ENCODE measurements around the gene LINGO3.
"Not testable (repeated sequence)": the region's sequence is repeated elsewhere in the genome, so short reads cannot be mapped to it uniquely, and the experiment has no call there.

The LINGO3 gene

DNA sequence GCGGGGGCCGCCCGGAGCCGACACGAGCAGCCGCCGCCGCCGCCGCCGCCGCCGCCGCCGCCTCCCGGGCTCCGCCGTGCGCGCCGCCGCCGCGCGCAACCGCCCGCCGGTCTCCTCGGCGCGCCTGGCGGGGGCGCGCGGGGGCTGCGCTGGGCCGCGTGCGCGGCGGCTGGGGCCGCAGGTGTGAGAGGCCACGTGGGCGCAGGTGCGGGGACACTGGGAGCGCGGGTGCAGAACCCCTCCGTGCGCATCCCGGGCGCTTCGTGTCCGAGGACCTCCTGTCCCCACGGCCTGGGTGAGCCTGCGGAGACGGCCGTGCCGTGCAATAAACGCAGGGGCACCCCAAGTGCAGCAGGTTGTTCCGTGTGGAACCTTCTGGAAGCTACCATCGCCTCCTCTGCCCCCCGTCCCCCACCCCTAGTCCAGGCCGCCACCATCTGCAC lies at the start of gene LINGO3:
Gene LINGO3 (minus strand): TSS at position 41 of the 443 bp plus-strand sequence. CDS start 16,378 bp downstream, outside the sequence.
- DNase-seq (ENCODE audit: low read depth): no peak

DNA sequence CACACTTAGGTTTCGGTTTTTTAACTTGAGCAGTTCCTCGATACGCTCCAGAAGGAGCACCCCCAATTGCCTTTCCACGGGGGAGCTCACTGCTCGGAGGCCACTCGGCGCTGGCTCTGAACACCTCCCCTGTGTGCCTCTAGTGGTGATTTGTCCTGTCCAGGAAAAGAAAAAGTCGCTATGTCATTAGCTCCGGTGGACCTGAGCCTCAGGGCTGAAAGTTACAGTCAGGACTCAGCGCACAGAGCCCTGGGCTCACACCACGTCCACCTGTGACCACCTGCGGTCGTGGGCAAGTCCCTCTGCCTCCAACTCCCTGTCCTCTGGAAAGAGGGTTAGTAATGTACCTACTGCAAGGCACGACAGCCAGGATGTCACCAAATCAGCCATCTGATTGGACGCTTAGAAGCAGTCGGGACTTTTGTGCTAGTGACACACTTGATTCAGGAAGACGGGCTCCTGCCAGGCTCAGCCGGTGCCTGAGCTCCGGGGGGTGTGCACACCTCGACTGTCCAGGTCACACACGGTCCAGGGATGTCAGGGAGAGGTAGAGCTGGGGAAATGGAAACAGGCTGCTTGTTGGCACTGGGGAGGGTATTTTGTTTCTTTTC lies 48.2 kb upstream of the LINGO3 start:
- DNase-seq (ENCODE audit: low read depth): no peak

- no peak for DNase-seq (ENCODE audit: low read depth)
These were observed 47.4 kb upstream of the LINGO3 start for GRCh38 chr19:2355168-2356035.

DNA sequence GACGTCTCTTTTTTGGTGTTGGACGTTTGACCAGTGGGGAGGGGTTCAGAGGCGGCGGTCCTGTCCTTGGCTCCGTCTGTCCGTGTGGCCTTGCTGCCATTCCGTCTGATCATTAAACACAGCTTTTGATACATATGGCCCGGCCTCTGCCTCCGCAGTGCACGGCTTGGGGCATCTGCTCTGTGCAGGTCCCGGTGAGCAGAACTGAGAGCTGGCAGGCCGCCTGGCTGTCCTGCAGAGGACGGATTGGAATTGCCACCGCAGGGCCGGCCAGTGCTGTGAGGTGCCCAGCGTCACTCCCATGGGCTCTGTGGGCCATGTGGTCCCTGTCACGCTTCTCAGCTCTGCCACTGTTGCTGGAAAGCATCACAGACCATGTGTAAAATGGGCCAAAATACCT lies 46.7 kb upstream of the LINGO3 start:
- DNase-seq (ENCODE audit: low read depth): no peak

- no peak for DNase-seq (ENCODE audit: low read depth)
These were observed 46.1 kb upstream of the LINGO3 start for GRCh38 chr19:2353887-2354592.

DNA sequence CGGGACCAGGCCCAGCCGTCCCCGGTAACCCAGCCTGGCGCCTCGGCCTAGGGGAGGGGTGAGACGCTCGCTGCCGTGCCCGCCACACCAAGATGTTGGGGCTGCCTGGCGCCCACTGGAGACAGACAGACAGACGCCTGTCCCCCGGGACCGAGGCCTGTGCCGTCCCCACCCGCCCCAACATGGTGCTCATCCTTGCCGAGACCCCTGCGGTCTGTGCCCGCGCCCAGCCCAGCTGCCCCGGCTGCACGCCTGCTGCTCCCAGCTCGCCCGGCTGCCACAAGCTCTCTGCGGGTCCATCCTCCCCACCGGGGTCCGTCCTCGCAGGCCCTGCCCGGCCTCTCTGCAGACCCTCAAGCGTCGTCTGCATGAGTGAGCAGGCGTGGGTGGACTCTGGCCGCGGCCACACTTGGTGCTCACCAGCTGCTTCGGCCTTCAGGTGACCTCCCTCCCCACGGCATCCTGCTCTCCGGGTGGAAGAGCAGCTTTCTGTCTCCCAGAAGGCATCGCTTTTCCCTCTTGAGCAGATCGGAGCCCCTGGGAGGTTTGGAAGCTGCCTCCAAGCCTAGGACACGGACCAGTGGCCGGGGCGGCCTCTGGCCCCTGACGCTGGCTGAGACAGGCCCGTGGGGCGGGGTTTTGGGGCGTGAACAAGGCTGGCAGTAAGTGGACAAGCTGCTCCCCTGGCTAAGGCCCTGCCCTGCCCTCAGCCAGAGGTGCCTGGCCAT lies 45.4 kb upstream of the LINGO3 start:
- DNase-seq (ENCODE audit: low read depth): no peak

GRCh38 chr19:2352121-2352520 lies 44.2 kb upstream of the LINGO3 start:
- no peak for DNase-seq (ENCODE audit: low read depth)

GRCh38 chr19:2351591-2351990 lies 43.6 kb upstream of the LINGO3 start:
- no peak for DNase-seq (ENCODE audit: low read depth)

GRCh38 chr19:2350656-2351055 lies 42.7 kb upstream of the LINGO3 start:
- no peak for DNase-seq (ENCODE audit: low read depth)

DNA sequence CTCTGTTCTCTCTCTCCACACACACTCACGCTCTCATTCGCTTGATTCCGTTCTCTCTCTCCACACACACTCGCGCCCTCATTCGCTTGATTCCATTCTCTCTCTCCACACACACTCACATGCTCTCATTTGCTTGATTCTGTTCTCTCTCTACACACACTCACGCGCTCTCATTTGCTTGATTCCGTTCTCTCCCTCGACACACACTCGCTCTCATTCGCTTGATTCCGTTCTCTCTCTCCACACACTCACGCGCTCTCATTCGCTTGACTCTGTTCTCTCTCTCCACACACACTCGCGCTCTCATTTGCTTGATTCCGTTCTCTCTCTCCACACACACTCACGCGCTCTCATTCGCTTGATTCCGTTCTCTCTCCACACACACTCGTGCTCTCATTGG lies 41.9 kb upstream of the LINGO3 start:
- not testable (repeated sequence) for DNase-seq (ENCODE audit: low read depth)

GRCh38 chr19:2345794-2346663 lies 38.1 kb upstream of the LINGO3 start:
- no peak for DNase-seq (ENCODE audit: low read depth)

- no peak for DNase-seq (ENCODE audit: low read depth)
These were observed 37.1 kb upstream of the LINGO3 start for GRCh38 chr19:2345076-2345475.

DNA sequence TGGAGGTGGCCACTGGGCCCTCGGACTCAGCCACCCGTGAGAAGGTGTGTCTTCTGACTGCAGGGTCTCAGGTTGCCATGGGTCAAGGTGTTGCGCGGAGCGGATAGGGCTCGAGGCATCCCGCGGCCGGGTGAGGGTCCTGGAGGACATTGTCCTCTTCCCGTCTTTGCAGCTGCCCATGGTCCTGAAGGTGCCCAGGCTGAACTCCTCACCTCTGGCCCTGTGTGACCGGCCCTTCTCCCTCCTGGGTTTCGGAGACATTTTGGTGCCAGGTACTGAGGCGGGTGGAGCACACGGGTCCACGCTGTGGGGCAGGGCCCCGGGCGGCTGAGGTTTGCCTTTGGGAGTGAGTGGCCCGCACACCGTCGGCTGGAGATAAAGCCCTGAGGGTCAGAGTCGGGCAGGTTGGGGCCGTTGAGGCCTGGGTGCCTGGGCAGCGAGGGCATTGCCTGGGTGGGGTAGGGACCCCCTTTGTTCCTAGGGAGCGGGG lies 36.5 kb upstream of the LINGO3 start:
- no peak for DNase-seq (ENCODE audit: low read depth)

DNA sequence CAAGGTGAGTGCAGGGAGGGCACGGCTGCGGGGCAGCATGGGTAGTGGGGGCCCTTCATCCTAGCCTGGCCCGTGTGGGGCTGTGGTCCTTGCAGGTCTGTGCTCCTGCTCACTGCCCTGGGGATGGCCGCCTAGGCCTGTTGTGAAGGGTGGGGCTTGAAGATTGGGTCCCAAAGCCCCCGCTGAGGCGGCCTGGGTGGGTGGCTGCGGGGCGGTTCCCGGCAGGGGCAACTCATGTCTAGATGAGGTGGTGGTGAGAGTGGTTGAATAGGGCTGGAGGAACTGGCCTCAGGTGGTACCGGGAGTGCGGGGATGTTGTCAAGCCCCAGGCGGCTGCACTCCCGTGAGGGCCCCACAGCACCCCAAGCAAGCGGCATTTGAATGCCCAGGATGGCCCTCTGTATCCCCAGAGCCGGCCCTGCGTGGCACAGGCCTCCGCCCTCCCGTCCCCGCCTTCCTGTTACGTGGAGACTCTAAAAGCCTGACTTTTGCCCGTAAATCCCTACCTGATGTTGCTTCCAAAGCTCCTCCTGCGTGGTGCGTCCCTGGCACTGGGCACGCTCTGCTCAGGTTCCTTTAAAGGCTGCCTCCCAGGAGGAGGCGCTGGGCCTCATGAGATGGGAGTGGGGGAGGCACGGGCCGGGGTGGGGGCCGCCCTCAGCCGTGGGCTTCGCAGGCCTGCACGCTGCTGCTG lies 35.5 kb upstream of the LINGO3 start:
- no peak for DNase-seq (ENCODE audit: low read depth)

- no peak for DNase-seq (ENCODE audit: low read depth)
These were observed 34.8 kb upstream of the LINGO3 start for GRCh38 chr19:2342656-2343288.

- DNase-seq (ENCODE audit: low read depth): no peak
These were observed 34.0 kb upstream of the LINGO3 start for GRCh38 chr19:2341982-2342381.

DNA sequence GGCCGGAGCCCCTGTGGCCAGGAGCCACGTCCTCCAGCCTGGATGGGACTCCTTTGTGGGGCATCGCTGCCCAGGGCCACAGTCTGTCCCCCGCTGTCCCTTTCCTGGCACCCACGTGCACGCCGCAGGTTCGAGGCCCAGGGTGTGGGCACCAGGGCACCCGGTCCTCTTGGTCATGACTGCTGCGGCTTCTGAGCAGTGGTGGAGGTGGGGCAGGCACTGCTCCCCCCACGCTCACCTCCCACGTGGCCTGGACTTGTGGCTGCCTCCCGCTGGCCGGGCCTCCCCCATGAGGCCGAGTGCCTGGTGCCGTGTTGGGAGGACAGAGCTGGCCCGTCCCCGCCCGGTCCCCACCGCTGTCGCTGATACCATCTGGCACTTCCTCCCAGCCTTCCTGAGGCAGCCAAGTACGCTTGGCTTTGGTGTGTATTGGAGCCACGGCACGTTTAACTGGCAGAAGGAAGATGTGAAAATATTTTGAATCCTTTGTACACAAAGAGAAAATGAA lies 33.3 kb upstream of the LINGO3 start:
- no peak for DNase-seq (ENCODE audit: low read depth)

GRCh38 chr19:2340496-2341243 lies 32.7 kb upstream of the LINGO3 start:
- no peak for DNase-seq (ENCODE audit: low read depth)

All from non-pigmented ciliary epithelial cell (primary cell).